HG03571 (cell line): ENCODE data around the gene AK1.

Source experiments
- ATAC-seq: cut with Tn5 transposase; IDR thresholded peaks from one replicate; pipeline ENCODE4 v1.9.1; 2021; ENCODE audit not compliant: unreplicated experiment

Gene AK1

GRCh38 chr9:127869310-127870152 lies 7.9 kb downstream of the AK1 start:
- ATAC-seq, result no peak

DNA sequence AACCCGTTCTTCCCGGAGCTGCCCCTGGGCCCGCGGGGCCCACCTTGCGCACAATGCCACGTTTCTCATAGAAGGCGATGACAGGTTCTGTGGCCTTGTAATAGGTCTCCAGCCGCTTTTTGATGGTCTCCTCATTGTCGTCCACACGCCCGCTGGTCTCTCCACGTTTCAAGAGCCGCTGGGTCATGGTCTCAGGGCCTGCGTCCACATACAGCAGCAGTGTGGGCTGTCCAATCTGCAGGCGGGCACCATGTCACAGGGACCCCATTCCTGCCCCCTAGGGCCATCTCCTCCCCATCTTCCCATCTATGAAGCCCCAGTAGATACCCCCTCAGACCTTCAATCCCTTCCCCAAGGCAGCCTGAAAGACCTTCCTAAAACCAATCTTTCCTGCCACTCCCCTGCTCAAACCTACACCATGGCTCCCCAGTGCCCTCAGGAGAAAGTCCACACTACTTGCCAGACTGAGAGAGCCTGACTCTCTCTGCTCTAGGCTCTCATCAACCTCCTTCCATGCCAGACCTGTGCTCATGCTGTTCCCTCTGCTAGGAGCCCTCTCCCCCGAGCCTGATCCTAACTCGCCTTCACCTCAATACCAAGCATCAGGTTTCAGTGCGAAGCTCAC lies 9.1 kb downstream of the AK1 start:
- ATAC-seq, result no peak

DNA sequence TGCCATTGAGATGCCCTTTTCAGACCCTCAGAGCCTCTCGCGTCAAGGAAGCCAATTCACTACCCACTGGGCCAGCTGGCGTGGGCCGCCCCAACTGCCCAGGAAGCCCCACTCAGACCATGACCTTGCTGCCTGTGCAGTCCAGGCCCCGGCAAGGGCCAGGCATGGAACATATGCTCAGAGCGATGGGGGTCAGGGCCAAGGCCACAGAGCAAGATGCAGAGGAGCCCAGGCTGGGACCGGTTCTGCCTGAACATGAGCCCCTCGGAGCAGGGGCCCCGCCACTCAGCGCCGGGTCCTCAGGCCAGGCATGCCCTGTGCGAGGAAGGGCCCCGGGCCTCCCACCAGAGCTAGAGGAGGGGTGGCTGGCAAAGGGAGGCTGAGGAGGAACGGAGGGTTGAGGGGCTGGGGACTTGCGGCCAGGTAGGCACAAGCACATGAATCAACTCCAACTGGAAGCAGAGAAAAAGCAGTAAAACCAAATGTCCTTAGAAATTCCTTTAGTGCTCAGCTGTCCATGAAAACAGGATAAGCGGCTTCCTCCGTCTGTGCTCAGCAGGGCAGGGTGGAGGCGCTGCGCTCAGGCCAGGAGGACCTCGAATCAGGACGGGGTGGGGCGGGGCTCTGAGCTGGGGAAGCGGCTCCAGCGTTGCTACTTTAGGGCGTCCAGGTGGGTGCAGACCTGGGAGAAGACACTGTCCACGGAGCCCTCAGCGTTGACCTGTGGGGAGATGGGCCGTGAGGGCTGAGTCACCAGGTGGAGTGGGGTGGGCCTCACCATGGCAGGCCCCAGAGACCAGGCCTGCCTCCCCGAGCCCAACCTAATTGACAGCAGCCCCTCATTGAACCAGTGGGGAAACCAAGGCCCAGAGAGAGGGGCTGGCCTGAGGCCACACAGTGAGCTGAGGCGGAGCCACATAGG lies 9.9 kb downstream of the AK1 start:
- no peak for ATAC-seq

DNA sequence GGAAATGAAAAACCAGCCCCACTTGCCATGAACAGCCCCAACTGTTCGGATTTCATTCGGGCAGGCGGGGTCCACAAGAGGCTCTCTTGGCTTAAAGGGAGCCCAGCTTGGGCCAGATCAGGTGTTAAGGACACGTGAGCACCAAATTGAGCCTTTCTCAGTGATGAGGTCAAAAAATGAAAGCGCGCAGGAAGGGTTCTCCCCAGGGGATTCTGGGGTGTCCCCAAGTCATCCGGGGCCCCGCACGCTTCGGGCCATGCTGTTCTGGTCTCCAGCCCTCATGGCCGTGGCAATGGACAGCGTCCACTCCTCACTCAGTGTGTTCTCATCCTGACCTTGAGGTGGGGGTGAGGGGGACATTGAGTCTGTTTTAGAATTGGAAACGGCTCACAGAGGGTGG lies 10.9 kb downstream of the AK1 start:
- no peak for ATAC-seq

DNA sequence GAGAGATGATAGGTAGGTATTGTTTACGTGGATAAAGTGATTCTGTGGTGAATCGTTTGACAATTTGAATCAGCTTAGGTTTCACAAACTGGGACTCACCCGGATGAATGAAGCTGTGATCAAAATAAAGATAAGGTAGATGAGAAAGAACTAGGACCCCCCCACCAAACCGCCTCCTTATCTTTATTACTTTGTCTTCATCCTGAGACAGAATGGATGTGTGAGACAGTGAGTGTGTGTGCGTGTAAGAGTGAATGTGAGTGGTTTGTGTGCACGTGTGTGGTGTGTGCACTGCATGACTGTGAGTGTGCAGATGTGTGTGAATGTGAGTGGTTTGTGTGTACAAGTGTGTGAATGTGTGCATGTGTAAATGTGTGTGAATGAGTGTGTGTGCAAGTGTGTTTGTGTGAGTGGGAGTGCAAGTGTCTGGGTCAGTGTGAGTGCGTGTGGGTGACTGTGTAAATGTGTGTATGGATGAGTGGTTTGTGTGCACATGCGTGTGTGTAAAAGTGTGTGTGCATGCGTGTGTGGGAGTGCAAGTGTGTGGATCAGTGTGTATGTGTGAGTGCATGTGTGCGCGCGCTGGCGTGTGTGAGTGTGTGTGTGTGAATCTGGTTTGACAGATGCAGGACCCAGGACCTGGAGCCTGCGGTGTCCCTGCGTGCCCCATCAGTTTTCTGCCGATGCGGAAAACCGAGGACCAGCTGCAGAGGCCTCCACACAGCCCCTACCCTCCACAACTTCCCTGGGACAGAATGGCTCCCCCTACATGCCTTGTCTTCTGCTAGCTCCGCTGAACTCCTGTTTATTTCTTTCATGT lies 11.6 kb downstream of the AK1 start:
- no peak for ATAC-seq

DNA sequence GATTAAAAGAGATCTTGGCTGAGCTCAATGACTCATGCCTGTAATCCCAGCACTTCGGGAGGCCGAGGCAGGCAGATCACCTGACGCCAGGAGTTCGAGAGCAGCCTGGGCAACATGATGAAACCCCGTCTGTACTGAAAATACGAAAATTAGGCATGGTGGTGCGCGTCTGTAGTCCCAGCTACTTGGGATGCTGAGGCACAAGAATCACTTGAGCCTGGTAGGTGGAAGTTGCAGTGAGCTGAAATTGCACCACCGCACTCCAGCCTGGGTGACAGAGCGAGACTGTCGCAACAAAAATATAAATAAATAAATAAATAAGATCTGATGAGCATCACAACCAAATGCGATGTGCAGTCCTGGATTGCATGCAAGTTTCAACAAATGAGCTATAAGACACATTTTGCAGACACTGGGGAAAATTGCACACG lies 14.3 kb downstream of the AK1 start:
- no peak for ATAC-seq

DNA sequence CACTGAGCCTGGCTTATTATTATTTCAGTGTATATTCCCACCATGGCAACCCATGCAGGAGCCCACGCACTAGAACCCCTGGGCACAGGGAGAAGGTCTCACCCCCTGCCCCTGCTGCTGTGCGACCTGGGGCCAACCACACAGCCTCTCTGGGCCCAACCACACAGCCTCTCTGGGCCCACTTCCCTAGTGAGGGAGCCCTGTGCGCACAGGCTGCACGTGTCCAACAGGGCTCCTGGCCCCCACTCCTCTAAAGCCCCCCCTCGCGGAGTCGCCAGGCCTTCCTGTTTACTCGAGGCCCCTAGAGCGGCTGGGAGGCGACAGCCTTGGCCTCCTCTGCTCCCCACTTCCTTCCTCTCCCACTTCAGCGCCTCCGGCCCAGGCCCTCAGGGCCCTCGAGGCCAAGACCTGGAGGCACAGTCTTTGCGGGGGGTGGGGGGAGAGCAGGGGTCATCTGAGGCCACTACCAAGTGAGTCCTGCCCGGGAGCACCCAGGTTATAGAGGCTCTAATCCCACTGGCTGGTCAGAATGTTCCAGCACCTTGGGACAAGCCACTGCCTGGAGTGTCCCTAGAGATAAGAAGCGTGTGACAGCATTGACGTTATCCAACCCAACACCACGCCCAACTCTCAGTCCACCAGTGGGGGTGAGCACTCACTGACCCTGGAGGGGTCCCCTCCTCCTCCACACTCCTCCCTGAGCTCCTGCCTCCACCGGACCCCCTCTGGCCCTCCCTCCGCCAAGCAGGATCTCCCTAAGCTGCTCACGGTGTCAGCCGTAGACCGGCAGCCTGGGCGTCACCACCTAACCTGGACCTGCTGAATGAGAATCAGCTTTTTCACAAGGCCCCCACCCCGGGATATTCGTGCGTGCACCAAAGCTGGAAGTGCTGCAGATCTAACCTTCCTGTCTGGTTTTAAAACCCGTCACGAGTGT lies 15.1 kb downstream of the AK1 start:
- no peak for ATAC-seq

- no peak for ATAC-seq
These were observed 16.7 kb downstream of the AK1 start for GRCh38 chr9:127860779-127861178.

GRCh38 chr9:127860260-127860659 lies 17.2 kb downstream of the AK1 start:
- ATAC-seq, result no peak

DNA sequence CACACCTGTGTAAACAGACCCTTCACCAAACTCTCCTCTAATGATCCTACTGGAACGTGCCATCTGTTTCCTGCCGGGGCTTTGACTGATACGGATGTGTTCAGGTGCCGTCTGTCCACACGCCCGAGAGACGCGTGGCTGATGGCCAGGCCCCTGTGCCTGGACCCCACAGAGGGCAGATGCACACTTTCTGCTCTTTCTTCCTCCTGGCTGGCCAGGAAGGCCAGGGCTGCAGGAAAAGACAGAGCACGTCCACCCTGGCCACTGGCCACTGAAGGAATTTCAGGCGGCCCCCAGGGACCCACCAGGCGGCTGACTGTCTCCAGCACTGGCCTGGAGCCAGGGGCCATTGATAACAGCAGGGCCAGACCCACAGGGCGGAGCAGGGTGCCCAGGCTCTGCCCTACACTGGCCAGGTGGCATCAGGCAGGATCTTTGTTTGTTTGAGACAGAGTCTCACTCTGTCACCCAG lies 19.4 kb downstream of the AK1 start:
- ATAC-seq, result no peak

- ATAC-seq, result no peak
These were observed 20.2 kb downstream of the AK1 start for GRCh38 chr9:127857278-127857677.

DNA sequence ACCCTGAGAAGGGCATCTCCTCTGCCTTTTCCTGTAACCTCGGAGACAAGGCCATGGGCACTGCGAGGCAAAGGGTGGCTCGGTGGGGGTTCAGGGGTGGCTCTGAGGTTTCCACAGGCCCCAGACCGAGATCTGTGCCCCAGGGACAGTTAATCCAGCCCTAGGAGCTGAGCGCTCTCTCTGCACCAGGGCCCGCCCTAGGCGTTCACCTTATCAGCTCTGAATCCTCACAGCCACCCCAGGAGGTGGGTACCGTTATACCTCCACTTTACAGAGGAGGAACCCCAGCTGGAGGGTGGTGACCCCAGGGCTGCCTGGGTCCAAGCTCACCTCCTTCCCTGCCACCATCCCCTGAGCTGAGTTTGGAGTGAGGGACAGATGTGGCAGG lies 20.8 kb downstream of the AK1 start:
- ATAC-seq, result no peak

DNA sequence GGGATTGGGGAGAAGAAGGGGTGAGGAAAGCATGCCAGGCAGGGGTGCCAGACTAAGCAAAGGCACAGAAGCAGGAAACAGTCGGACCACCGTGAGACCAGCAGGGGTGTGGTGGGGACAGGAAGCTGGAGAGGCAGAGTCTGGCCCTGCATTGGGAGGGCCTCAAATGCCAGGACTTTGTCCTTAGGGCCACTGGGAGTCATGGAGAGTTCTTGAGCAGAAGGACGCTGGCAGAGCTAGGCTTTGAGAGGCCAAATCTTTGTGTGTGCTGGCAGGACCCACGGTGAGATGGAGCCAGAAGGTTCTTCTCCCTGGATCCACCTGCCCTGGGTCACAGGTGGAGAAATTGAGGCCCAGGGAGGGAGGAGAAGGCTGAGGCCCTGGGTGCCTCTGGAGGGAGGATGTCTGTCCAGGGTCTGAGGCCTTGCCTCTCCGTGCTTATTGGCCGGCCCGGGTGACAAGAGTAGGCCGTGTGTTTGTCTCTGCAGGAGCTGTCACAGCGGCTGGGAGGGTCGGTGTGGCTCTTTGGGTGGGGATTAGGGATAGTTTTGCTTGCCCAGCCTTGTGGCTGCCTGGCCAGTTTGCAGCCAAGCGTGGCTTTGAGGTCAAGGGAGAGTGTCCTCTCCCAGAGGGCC lies 21.3 kb downstream of the AK1 start:
- ATAC-seq, result no peak

- ATAC-seq, result no peak
These were observed 22.0 kb downstream of the AK1 start for GRCh38 chr9:127855522-127855921.

DNA sequence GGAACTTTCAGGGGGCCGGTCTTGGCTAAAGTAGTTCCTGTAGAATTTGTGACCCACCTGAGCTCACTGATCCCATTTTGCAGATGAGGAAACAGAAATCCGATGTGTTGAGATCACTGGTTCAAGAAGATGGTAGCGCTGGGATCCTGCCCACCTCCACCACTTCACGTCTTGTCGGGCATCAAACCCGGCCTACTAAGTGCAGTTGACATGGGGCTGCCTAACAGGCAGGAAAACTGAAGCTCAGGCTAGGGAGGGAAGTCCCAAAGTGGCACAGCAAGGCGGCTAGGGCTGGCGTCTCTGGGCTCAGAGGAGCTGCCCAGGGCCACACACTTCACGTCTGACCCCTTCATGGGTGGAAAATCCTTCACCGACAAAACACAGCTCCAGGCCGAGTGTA lies 22.5 kb downstream of the AK1 start:
- ATAC-seq, result no peak

DNA sequence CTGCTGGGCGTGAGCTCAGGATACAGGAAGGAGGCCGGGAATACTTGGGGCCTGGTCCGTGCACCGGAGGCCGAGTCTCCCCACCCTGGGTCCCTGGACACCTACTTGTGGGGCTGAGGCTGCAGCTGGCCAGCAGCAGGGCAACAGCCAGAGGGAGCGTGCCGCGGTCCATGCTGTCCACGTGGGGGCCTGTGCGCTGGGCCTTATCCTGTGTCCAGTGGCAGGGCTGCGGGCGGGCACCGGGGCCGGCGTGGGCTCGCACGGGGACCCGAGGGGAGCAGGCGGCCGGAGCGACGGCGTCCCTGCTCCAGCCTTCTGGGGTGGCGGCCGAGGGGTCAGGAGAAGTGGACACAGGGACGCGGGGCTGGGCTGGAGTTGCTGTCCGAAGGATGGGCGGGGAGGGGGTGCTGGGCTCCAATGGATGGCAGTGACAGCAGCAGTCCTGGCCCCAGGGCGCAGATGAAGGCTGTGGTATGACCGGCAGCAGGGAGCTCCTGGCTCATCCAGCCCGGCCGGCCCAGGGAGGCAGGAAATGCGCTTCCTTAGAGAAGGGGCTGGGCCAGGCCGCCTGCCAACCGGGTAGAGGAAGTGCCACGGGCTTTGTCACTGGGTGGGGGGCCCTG lies 23.2 kb downstream of the AK1 start, which contains the start of gene ENG:
Gene ENG (minus strand): TSS at position 475 of the 623 bp plus-strand sequence. CDS start 303 bp downstream, at position 172.
- ATAC-seq, result no peak

DNA sequence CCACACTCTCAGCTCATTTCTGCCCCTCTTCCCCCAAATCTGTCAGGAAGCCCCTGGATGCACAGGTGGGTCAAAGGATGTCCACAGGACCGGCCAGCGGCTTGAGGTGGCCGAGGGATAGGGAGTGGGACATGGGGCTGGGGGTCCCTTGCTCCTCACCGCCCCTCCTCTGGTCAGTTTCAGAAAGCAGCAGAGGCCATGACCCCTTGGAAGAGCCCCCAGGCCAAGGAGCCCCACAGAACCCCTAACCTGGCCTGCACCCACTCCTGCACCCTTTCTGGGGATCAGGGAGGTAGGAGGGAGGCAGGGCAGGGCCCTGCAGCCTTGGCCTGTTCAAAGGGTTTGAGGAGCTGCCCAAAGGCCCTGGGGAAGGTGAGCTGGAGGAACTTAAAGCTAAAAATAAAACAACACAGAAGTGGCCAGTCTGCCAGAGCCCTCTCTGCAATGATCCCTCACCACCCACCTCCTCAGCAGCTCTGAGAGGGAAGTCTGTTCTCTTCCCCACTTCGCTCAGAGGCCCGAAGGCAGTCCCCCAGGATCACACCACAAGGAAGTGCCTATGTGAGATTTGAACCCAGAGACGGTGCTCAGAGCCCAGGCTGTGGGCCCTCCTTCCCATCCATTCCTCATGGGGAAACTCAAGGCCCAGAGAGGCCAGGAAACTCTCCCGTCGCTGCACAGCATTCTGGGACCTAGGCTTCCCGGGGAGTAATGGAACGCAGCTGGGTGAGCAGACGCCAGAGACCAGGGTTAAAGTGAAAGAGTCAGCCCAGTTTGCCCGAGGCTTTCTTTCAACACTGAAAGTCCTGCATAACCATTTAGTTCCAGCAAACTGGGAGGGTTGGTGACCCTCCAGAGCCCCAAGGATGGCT lies 23.9 kb downstream of the AK1 start:
- no peak for ATAC-seq
